ENCODE results near the gene CENPV. TPM values are rescaled to one million over a fixed set of nuclear protein-coding genes. Genes with fewer than 3 reads are reported as not detected.
A peak's percentile ranks its signal among the peaks of the same experiment; 100 is the strongest.

CENPV gene
- 216 and 292 TPM in 2 replicates for total RNA-seq (2016; rRNA removed; fragmentation: Illumina TruSeq; extraction: Trizol)
- total RNA-seq (2016; cell fraction: cytosol; rRNA removed; fragmentation: Illumina TruSeq; extraction: Trizol; ENCODE audit: low read depth): 661 and 704 TPM in 2 replicates
- total RNA-seq (2016; cell fraction: insoluble cytoplasmic fraction; rRNA removed; fragmentation: Illumina TruSeq; extraction: Trizol): 238 and 290 TPM in 2 replicates
- total RNA-seq (2016; cell fraction: membrane; rRNA removed; fragmentation: Illumina TruSeq; extraction: Trizol): 633 and 641 TPM in 2 replicates
- total RNA-seq (2016; cell fraction: nucleus; rRNA removed; fragmentation: Illumina TruSeq; extraction: Trizol): 133 and 151 TPM in 2 replicates
- polyA plus RNA-seq (2011; rRNA removed): 159 and 193 TPM in 2 replicates
- polyA plus RNA-seq (2011; cell fraction: cytosol; rRNA removed): 149 and 152 TPM in 2 replicates
- 166 and 206 TPM in 2 replicates for polyA plus RNA-seq (2011; cell fraction: nucleus; rRNA removed)
- polyA plus RNA-seq (2012): 145 and 146 TPM in 2 replicates
- 677 and 732 TPM in 2 replicates for polyA plus RNA-seq (2016; cell fraction: cytosol; fragmentation: Illumina TruSeq; extraction: Trizol; ENCODE audit: low read depth)
- polyA plus RNA-seq (2016; cell fraction: insoluble cytoplasmic fraction; fragmentation: Illumina TruSeq; extraction: Trizol; ENCODE audit: low read depth): 223 and 226 TPM in 2 replicates
- polyA plus RNA-seq (2016; cell fraction: membrane; fragmentation: Illumina TruSeq; extraction: Trizol; ENCODE audit: low read depth): 572 and 580 TPM in 2 replicates
- 273 and 282 TPM in 2 replicates for polyA plus RNA-seq (2016; cell fraction: nucleus; fragmentation: Illumina TruSeq; extraction: Trizol; ENCODE audit: insufficient read depth, low read depth)
- 85.8 and 95.1 TPM in 2 replicates for polyA minus RNA-seq (2011; rRNA and poly(A)+ RNA removed; ENCODE audit: low replicate concordance)
- polyA minus RNA-seq (2011; cell fraction: cytosol; rRNA and poly(A)+ RNA removed): 30.3 and 32.7 TPM in 2 replicates
- polyA minus RNA-seq (2011; cell fraction: nucleus; rRNA and poly(A)+ RNA removed): 68.9 and 72.5 TPM in 2 replicates
- percentile 96 among the genes with signal in this experiment for Bru-seq, nascent RNA
- percentile 96 among the genes with signal in this experiment for BruChase-seq, experiment 1, labeled RNA remaining after a 6-hour chase
- BruChase-seq, experiment 2, labeled RNA remaining after a 2-hour chase: percentile 95 among the genes with signal in this experiment
- long read RNA-seq, experiment 1, transcript CENPV-201 (5 exons, 1,165 nt): major isoform, 15 of 48 reads
- long read RNA-seq, experiment 1, partial matches to known transcripts: 15 of 48 reads
- long read RNA-seq, experiment 1, other reads (novel, unspliced or antisense): 10 of 48 reads
- long read RNA-seq, experiment 2, transcript CENPV-203 (5 exons, 1,770 nt): minor isoform, 22 of 182 reads
- long read RNA-seq, experiment 2, transcript CENPV-207 (1 exons, 671 nt): minor isoform, 5 of 182 reads
- long read RNA-seq, experiment 2, transcript CENPV-201 (5 exons, 1,165 nt): major isoform, 76 of 182 reads
- long read RNA-seq, experiment 2, partial matches to known transcripts: 30 of 182 reads
- long read RNA-seq, experiment 2, other reads (novel, unspliced or antisense): 46 of 182 reads

GRCh38 chr17:16353317-16354174 lies at the start of gene CENPV:
Gene CENPV (minus strand): TSS chr17:16353469. CDS start chr17:16353436, 33 bp downstream.
- peaks cover 12% of the 10 kb centered on the region for H4K20me1 ChIP-seq (ENCODE audit: insufficient read depth, low read length)
- H3K4me2 ChIP-seq (ENCODE audit: low read depth, low read length): peak within 1 kb of the TSS; percentile 83
- H2AFZ ChIP-seq (ENCODE audit: low read length): no peak within 1 kb of the TSS
- in situ Hi-C loops (cut with HindIII; ENCODE audit: extremely low pct_ligation_motif_present, low pct_unique_long_range_greater_than_20kb): loop anchor here (5.0 kb wide), 1 partner anchor 66 kb away; no protein-coding TSS in a partner anchor
- peaks cover 35% of the 10 kb centered on the region for H3K4me1 ChIP-seq (ENCODE audit: insufficient read depth, low read length)
- ATAC-seq (peak; percentile 91), FAIRE-seq (peak; percentile 21), DNase-seq (ENCODE audit: low spot score) (peak; percentile 69)
- H3K36me3 ChIP-seq (replicated peaks in 1 of 2; ENCODE audit: control insufficient read depth in 1 of 2, insufficient read depth in 2 of 2, low read length in 2 of 2): peaks cover 6 to 15% of the 10 kb centered on the region in 2 experiments
- H3K27ac ChIP-seq (ENCODE audit: extremely low read length, insufficient read depth, low read length): peak within 1 kb of the TSS; percentile 94
- TSS peak; percentile 61 for BruUV-seq (replicated peaks)
- 36% methylated on average over 33 of the region's 83 CpGs for WGBS (ENCODE audit: low lambda C conversion rate)
- H3K9me3 ChIP-seq (ENCODE audit: low read length): no peaks in the 10 kb centered on the region
- peaks cover 36% of the 10 kb centered on the region for H3K79me2 ChIP-seq (ENCODE audit: insufficient read depth, low read length)
- H3K4me3 ChIP-seq (replicated peaks in 1 of 3; ENCODE audit: insufficient read depth in 1 of 3, low read depth in 2 of 3, low read length in 3 of 3): peak within 1 kb of the TSS; percentile 85 to 89 (median 87)
- H3K9ac ChIP-seq (ENCODE audit: insufficient read depth, low read depth, low read length): peak within 1 kb of the TSS; percentile 99
- intact Hi-C loops (cut with micrococcal nuclease; ENCODE audit: unreplicated experiment): loop anchor here (5.0 kb wide), 2 partner anchors 41 to 136 kb away; partner anchors contain the start of genes NCOR1 and PIGL
- POLR2A ChIA-PET: interaction anchor here (0.6 to 7.3 kb wide), 14 partner anchors 11 to 143 kb away, joined by 3 to 68 read pairs (median 16); partner anchors contain the start of genes NCOR1, PIGL and UBB
- CTCF ChIA-PET (ENCODE audit: low intra/inter-chr PET ratio, low total read pairs): interaction anchor here (0.7 to 1.3 kb wide), 2 partner anchors 61 to 67 kb away, joined by 3 to 6 read pairs; no protein-coding TSS in a partner anchor
- H3K27me3 ChIP-seq (ENCODE audit: control insufficient read depth in 1 of 2, insufficient read depth in 2 of 2, low read length in 2 of 2): no peaks in the 10 kb centered on the region
- TF ChIP-seq MYC (CRISPR knock-in tag; IDR thresholded peaks at IDR 0.05; ENCODE audit: borderline replicate concordance) (peak; percentile 60), KLF12 (CRISPR knock-in tag; IDR thresholded peaks at IDR 0.05; ENCODE audit: borderline replicate concordance) (peak; percentile 65; the same call in 1 of the 2 replicates), REXO4 (CRISPR knock-in tag; IDR thresholded peaks at IDR 0.05; ENCODE audit: borderline replicate concordance) (no peak), FOSL1 (CRISPR knock-in tag; IDR thresholded peaks at IDR 0.05; ENCODE audit: borderline replicate concordance) (no peak), HNF4G (IDR thresholded peaks at IDR 0.05; ENCODE audit: borderline replicate concordance, low read depth, low read length) (no peak), HNF4G (CRISPR knock-in tag; IDR thresholded peaks at IDR 0.05; ENCODE audit: borderline replicate concordance, low read depth) (no peak), GATAD2A (CRISPR knock-in tag; IDR thresholded peaks at IDR 0.05) (peak; percentile 44; the same call in 1 of the 2 replicates), SOX5 (CRISPR knock-in tag; IDR thresholded peaks at IDR 0.05; ENCODE audit: borderline replicate concordance) (no peak), ARID5B (CRISPR knock-in tag; IDR thresholded peaks at IDR 0.05) (no peak), SKI (IDR thresholded peaks at IDR 0.05; ENCODE audit: partially characterized antibody) (peak; percentile 42), SALL1 (CRISPR knock-in tag; IDR thresholded peaks at IDR 0.05) (peak; percentile 67; the same call in 1 of the 2 replicates), BRD4 (CRISPR knock-in tag; IDR thresholded peaks at IDR 0.05) (no peak; the same call in 1 of the 2 replicates)

All from HepG2 (cell line).